ENCODE data around the gene PROSER3.

DNA sequence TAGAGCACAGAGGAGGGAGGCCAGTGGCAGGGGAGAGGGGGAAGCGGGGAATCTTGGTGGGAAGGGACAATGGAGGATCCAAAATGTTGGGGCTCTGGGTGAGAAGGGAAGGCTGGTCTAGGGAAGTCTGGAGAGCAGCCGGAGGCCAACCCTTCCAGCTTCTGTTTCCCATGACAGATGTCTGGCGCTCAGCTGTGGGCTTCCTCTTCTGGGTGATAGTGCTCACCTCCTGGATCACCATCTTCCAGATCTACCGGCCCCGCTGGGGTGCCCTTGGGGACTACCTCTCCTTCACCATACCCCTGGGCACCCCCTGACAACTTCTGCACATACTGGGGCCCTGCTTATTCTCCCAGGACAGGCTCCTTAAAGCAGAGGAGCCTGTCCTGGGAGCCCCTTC is 11.4 kb upstream of the PROSER3 start:
- TF ChIP-seq, protein P1, sequence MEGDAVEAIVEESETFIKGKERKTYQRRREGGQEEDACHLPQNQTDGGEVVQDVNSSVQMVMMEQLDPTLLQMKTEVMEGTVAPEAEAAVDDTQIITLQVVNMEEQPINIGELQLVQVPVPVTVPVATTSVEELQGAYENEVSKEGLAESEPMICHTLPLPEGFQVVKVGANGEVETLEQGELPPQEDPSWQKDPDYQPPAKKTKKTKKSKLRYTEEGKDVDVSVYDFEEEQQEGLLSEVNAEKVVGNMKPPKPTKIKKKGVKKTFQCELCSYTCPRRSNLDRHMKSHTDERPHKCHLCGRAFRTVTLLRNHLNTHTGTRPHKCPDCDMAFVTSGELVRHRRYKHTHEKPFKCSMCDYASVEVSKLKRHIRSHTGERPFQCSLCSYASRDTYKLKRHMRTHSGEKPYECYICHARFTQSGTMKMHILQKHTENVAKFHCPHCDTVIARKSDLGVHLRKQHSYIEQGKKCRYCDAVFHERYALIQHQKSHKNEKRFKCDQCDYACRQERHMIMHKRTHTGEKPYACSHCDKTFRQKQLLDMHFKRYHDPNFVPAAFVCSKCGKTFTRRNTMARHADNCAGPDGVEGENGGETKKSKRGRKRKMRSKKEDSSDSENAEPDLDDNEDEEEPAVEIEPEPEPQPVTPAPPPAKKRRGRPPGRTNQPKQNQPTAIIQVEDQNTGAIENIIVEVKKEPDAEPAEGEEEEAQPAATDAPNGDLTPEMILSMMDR (conservative IDR thresholded peaks at IDR 0.05; ENCODE audit: low read depth in 2 of 2), result no peak
- TF ChIP-seq POLR2AphosphoS5 (IDR thresholded peaks at IDR 0.05; ENCODE audit: low read depth) (no peak), EZH2 (IDR thresholded peaks at IDR 0.05; ENCODE audit: low read depth, unreplicated experiment) (no peak), EZH2phosphoT487 (IDR thresholded peaks at IDR 0.05; ENCODE audit: unreplicated experiment) (no peak), CREB1 (CRISPR knock-in tag; IDR thresholded peaks at IDR 0.05; ENCODE audit: low read depth) (no peak)
- TF ChIP-seq, protein P2, sequence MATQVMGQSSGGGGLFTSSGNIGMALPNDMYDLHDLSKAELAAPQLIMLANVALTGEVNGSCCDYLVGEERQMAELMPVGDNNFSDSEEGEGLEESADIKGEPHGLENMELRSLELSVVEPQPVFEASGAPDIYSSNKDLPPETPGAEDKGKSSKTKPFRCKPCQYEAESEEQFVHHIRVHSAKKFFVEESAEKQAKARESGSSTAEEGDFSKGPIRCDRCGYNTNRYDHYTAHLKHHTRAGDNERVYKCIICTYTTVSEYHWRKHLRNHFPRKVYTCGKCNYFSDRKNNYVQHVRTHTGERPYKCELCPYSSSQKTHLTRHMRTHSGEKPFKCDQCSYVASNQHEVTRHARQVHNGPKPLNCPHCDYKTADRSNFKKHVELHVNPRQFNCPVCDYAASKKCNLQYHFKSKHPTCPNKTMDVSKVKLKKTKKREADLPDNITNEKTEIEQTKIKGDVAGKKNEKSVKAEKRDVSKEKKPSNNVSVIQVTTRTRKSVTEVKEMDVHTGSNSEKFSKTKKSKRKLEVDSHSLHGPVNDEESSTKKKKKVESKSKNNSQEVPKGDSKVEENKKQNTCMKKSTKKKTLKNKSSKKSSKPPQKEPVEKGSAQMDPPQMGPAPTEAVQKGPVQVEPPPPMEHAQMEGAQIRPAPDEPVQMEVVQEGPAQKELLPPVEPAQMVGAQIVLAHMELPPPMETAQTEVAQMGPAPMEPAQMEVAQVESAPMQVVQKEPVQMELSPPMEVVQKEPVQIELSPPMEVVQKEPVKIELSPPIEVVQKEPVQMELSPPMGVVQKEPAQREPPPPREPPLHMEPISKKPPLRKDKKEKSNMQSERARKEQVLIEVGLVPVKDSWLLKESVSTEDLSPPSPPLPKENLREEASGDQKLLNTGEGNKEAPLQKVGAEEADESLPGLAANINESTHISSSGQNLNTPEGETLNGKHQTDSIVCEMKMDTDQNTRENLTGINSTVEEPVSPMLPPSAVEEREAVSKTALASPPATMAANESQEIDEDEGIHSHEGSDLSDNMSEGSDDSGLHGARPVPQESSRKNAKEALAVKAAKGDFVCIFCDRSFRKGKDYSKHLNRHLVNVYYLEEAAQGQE (IDR thresholded peaks at IDR 0.05; ENCODE audit: unreplicated experiment), result no peak
- TF ChIP-seq, protein P3, sequence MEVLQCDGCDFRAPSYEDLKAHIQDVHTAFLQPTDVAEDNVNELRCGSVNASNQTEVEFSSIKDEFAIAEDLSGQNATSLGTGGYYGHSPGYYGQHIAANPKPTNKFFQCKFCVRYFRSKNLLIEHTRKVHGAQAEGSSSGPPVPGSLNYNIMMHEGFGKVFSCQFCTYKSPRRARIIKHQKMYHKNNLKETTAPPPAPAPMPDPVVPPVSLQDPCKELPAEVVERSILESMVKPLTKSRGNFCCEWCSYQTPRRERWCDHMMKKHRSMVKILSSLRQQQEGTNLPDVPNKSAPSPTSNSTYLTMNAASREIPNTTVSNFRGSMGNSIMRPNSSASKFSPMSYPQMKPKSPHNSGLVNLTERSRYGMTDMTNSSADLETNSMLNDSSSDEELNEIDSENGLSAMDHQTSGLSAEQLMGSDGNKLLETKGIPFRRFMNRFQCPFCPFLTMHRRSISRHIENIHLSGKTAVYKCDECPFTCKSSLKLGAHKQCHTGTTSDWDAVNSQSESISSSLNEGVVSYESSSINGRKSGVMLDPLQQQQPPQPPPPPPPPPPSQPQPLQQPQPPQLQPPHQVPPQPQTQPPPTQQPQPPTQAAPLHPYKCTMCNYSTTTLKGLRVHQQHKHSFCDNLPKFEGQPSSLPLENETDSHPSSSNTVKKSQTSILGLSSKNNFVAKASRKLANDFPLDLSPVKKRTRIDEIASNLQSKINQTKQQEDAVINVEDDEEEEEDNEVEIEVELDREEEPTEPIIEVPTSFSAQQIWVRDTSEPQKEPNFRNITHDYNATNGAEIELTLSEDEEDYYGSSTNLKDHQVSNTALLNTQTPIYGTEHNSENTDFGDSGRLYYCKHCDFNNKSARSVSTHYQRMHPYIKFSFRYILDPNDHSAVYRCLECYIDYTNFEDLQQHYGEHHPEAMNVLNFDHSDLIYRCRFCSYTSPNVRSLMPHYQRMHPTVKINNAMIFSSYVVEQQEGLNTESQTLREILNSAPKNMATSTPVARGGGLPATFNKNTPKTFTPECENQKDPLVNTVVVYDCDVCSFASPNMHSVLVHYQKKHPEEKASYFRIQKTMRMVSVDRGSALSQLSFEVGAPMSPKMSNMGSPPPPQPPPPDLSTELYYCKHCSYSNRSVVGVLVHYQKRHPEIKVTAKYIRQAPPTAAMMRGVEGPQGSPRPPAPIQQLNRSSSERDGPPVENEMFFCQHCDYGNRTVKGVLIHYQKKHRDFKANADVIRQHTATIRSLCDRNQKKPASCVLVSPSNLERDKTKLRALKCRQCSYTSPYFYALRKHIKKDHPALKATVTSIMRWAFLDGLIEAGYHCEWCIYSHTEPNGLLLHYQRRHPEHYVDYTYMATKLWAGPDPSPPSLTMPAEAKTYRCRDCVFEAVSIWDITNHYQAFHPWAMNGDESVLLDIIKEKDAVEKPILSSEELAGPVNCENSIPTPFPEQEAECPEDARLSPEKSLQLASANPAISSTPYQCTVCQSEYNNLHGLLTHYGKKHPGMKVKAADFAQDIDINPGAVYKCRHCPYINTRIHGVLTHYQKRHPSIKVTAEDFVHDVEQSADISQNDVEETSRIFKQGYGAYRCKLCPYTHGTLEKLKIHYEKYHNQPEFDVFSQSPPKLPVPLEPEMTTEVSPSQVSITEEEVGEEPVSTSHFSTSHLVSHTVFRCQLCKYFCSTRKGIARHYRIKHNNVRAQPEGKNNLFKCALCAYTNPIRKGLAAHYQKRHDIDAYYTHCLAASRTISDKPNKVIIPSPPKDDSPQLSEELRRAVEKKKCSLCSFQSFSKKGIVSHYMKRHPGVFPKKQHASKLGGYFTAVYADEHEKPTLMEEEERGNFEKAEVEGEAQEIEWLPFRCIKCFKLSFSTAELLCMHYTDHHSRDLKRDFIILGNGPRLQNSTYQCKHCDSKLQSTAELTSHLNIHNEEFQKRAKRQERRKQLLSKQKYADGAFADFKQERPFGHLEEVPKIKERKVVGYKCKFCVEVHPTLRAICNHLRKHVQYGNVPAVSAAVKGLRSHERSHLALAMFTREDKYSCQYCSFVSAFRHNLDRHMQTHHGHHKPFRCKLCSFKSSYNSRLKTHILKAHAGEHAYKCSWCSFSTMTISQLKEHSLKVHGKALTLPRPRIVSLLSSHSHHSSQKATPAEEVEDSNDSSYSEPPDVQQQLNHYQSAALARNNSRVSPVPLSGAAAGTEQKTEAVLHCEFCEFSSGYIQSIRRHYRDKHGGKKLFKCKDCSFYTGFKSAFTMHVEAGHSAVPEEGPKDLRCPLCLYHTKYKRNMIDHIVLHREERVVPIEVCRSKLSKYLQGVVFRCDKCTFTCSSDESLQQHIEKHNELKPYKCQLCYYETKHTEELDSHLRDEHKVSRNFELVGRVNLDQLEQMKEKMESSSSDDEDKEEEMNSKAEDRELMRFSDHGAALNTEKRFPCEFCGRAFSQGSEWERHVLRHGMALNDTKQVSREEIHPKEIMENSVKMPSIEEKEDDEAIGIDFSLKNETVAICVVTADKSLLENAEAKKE (CRISPR knock-in tag; IDR thresholded peaks at IDR 0.05), result no peak

All from GM23338 (cell line).